ENCODE measurements around the gene A1BG.
"Not testable (repeated sequence)": the region's sequence is repeated elsewhere in the genome, so short reads cannot be mapped to it uniquely, and the experiment has no call there.

Gene A1BG

GRCh38 chr19:58357481-58358145, 4.3 kb upstream of the A1BG start:
- DNase-seq (ENCODE audit: low spot score) = peak; percentile 34

GRCh38 chr19:58356766-58357480, 3.6 kb upstream of the A1BG start:
- DNase-seq (ENCODE audit: low spot score) = peak; percentile 71

GRCh38 chr19:58355908-58356765, 2.8 kb upstream of the A1BG start:
- DNase-seq (ENCODE audit: low spot score) = peak; percentile 72

- peak; percentile 48 for DNase-seq (ENCODE audit: low spot score)
These were observed 2.0 kb upstream of the A1BG start for GRCh38 chr19:58355215-58355796.

- no peak for DNase-seq (ENCODE audit: low spot score)
These were observed 1.3 kb upstream of the A1BG start for GRCh38 chr19:58354478-58355030.

- DNase-seq (ENCODE audit: low spot score) = no peak
These were observed 605 bp upstream of the A1BG start for GRCh38 chr19:58353717-58354477.

- peak; percentile 50 for DNase-seq (ENCODE audit: low spot score)
These were observed 1.1 kb downstream of the A1BG start for GRCh38 chr19:58351990-58352755.

- no peak for DNase-seq (ENCODE audit: low spot score)
These were observed 1.8 kb downstream of the A1BG start for GRCh38 chr19:58351558-58351878.

- no peak for DNase-seq (ENCODE audit: low spot score)
These were observed 2.3 kb downstream of the A1BG start for GRCh38 chr19:58350871-58351557.

- peak; percentile 62 for DNase-seq (ENCODE audit: low spot score)
These were observed 3.1 kb downstream of the A1BG start for GRCh38 chr19:58350001-58350861.

GRCh38 chr19:58349590-58349989, 3.7 kb downstream of the A1BG start:
- no peak for DNase-seq (ENCODE audit: low spot score)

GRCh38 chr19:58348080-58348479, 5.2 kb downstream of the A1BG start:
- not testable (repeated sequence) for DNase-seq (ENCODE audit: low spot score)

GRCh38 chr19:58346961-58347929, 6.0 kb downstream of the A1BG start:
- DNase-seq (ENCODE audit: low spot score) = peak; percentile 72

- no peak for DNase-seq (ENCODE audit: low spot score)
These were observed 7.7 kb downstream of the A1BG start for GRCh38 chr19:58345558-58345957.

GRCh38 chr19:58338825-58339558, 14.3 kb downstream of the A1BG start:
- no peak for DNase-seq (ENCODE audit: low spot score)

- DNase-seq (ENCODE audit: low spot score) = no peak
These were observed 15.0 kb downstream of the A1BG start for GRCh38 chr19:58338336-58338735.

GRCh38 chr19:58336820-58337219, 16.5 kb downstream of the A1BG start:
- DNase-seq (ENCODE audit: low spot score) = no peak
